HepG2 (cell line): ENCODE data around the gene CUL7. TPM values are rescaled to one million over a fixed set of nuclear protein-coding genes. Genes with fewer than 3 reads are reported as not detected.

ENCODE experiments used
- HES4 ChIP-seq: sonication (generic); formaldehyde crosslinking; IDR thresholded peaks from 2 replicates; pipeline ENCODE4 v1.9.0; 2021; ENCODE audit warnings: mild to moderate bottlenecking, missing genetic modification reagents, borderline replicate concordance
- HNRNPL ChIP-seq: fragments of 200-400 bp; formaldehyde crosslinking; IDR thresholded peaks from 2 replicates; pipeline ENCODE4 v1.6.1; 2017; ENCODE audit warnings: mild to moderate bottlenecking, low read depth, low read length
- KDM6A ChIP-seq: IDR thresholded peaks from 2 replicates; pipeline ENCODE4 v1.6.1; 2016; ENCODE audit warnings: low read depth
- LCORL ChIP-seq, 2 experiments: fragments of 450-650 bp in 1 of 2; sonication (generic) in 1 of 2; formaldehyde crosslinking in 1 of 2; IDR thresholded peaks; 2 replicates each; pipeline versions ENCODE4 v1.5.0 to v1.6.1; 2017 to 2020; ENCODE audit warnings: antibody characterized with exemption in 1 of 2, missing genetic modification reagents in 1 of 2
- ONECUT2 ChIP-seq: sonication (generic); formaldehyde crosslinking; IDR thresholded peaks from 2 replicates; pipeline ENCODE4 v1.4.0; 2020; ENCODE audit warnings: missing genetic modification reagents
- RNF219 ChIP-seq: sonication (generic); formaldehyde crosslinking; IDR thresholded peaks from 2 replicates; pipeline ENCODE4 v1.5.0; 2020; ENCODE audit warnings: mild to moderate bottlenecking, missing genetic modification reagents
- TARDBP ChIP-seq: sonication (generic); formaldehyde crosslinking; IDR thresholded peaks from 2 replicates; pipeline ENCODE4 v1.8.0; 2022; ENCODE audit warnings: mild to moderate bottlenecking, missing genetic modification reagents
- ZBTB3 ChIP-seq: sonication (generic); formaldehyde crosslinking; IDR thresholded peaks from 2 replicates; pipeline ENCODE4 v1.4.0; 2020; ENCODE audit warnings: low read depth, mild to moderate bottlenecking, moderate library complexity, missing genetic modification reagents, borderline replicate concordance
- ZNF224 ChIP-seq: sonication (generic); formaldehyde crosslinking; IDR thresholded peaks from 2 replicates; pipeline ENCODE4 v1.5.0; 2020; ENCODE audit warnings: mild to moderate bottlenecking, missing genetic modification reagents
- ZNF24 ChIP-seq: fragments of 450-650 bp; IDR thresholded peaks from 2 replicates; pipeline ENCODE4 v1.6.1; 2017; ENCODE audit warnings: antibody characterized with exemption, mild to moderate bottlenecking
- ZNF343 ChIP-seq: sonication (generic); formaldehyde crosslinking; IDR thresholded peaks from 2 replicates; pipeline ENCODE4 v1.4.0; 2020; ENCODE audit warnings: mild to moderate bottlenecking, missing genetic modification reagents
- ZNF614 ChIP-seq: IDR thresholded peaks from 2 replicates; pipeline ENCODE4 v1.6.1; 2018; ENCODE audit warnings: missing biosample characterization, missing genetic modification reagents, inconsistent platforms, borderline replicate concordance
- ZNF674 ChIP-seq: sonication (generic); formaldehyde crosslinking; IDR thresholded peaks from 2 replicates; pipeline ENCODE4 v1.5.0; 2020; ENCODE audit warnings: low read depth, mild to moderate bottlenecking, missing genetic modification reagents
- ZNF780A ChIP-seq: sonication (generic); formaldehyde crosslinking; IDR thresholded peaks from 2 replicates; pipeline ENCODE4 v1.8.0; 2022; ENCODE audit warnings: mild to moderate bottlenecking, missing genetic modification reagents, moderate library complexity
- polyA plus RNA-seq, 8 experiments: library from polyadenylated mRNA; depleted of rRNA in 3 of 8; stranded (reverse) in 7 of 8; unstranded in 1 of 8; fragments of >200 nt; fragmentation: Illumina TruSeq in 4 of 8; extraction: Trizol in 4 of 8; gene quantifications; 2 replicates each; pipeline versions ENCODE4 v1.2.1 to v1.2.3, GENCODE V29; 2011 to 2016; ENCODE audit warnings: low read depth in 4 of 8, missing spikeins in 1 of 8, mixed read lengths in 1 of 8; ENCODE audit not compliant: insufficient read depth in 1 of 8
- total RNA-seq, 5 experiments: library from RNA; depleted of rRNA; stranded (reverse); fragments of >200 nt; fragmentation: Illumina TruSeq; extraction: Trizol; gene quantifications; 2 replicates each; pipeline ENCODE4 v1.2.3, GENCODE V29; 2016; ENCODE audit warnings: low read depth in 1 of 5
- TF ChIP-seq, protein P1 (sequence below): sonication (generic); formaldehyde crosslinking; IDR thresholded peaks from 2 replicates; pipeline ENCODE4 v1.4.0; 2020; ENCODE audit warnings: missing genetic modification reagents, borderline replicate concordance
- TF ChIP-seq, protein P2 (sequence below), 2 experiments: IDR thresholded peaks; 2 replicates each; pipeline ENCODE4 v1.6.1; 2011 to 2012; ENCODE audit warnings: low read length in 2 of 2, borderline replicate concordance in 1 of 2, low read depth in 1 of 2, mild to moderate bottlenecking in 1 of 2, moderate library complexity in 1 of 2
- TF ChIP-seq, protein P3 (sequence below): sonication (generic); formaldehyde crosslinking; IDR thresholded peaks from 2 replicates; pipeline ENCODE4 v1.4.0; 2020; ENCODE audit warnings: missing genetic modification reagents, borderline replicate concordance

The CUL7 gene
- total and polyA plus RNA-seq, 2 of the 13 experiments (the other 11 are each of a cell fraction or from before 2014, with no cell fraction given): 32.0 to 60.7 TPM

GRCh38 chr6:43013843-43014433 lies 39.7 kb downstream of the CUL7 start, which contains the start of the genes KLHDC3 and MEA1 (continued):
- TF ChIP-seq, protein P1, sequence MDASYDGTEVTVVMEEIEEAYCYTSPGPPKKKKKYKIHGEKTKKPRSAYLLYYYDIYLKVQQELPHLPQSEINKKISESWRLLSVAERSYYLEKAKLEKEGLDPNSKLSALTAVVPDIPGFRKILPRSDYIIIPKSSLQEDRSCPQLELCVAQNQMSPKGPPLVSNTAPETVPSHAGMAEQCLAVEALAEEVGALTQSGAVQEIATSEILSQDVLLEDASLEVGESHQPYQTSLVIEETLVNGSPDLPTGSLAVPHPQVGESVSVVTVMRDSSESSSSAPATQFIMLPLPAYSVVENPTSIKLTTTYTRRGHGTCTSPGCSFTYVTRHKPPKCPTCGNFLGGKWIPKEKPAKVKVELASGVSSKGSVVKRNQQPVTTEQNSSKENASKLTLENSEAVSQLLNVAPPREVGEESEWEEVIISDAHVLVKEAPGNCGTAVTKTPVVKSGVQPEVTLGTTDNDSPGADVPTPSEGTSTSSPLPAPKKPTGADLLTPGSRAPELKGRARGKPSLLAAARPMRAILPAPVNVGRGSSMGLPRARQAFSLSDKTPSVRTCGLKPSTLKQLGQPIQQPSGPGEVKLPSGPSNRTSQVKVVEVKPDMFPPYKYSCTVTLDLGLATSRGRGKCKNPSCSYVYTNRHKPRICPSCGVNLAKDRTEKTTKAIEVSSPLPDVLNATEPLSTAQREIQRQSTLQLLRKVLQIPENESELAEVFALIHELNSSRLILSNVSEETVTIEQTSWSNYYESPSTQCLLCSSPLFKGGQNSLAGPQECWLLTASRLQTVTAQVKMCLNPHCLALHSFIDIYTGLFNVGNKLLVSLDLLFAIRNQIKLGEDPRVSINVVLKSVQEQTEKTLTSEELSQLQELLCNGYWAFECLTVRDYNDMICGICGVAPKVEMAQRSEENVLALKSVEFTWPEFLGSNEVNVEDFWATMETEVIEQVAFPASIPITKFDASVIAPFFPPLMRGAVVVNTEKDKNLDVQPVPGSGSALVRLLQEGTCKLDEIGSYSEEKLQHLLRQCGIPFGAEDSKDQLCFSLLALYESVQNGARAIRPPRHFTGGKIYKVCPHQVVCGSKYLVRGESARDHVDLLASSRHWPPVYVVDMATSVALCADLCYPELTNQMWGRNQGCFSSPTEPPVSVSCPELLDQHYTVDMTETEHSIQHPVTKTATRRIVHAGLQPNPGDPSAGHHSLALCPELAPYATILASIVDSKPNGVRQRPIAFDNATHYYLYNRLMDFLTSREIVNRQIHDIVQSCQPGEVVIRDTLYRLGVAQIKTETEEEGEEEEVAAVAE: no peak; the same call in 1 of the 2 replicates
- 0 out of 2 replicates have a peak, but pooled peaks have one; percentile 53 for TF ChIP-seq ZBTB3 (CRISPR knock-in tag)
- peak; percentile 68; the same call in 1 of the 2 replicates for TF ChIP-seq LCORL (IDR thresholded peaks at IDR 0.05)
- peak; percentile 73; the same call in 1 of the 2 replicates for TF ChIP-seq LCORL (CRISPR knock-in tag; IDR thresholded peaks at IDR 0.05)
- TF ChIP-seq HES4: peak; percentile 87; the same call in 1 of the 2 replicates
- TF ChIP-seq HNRNPL: 0 out of 2 replicates have a peak, but pooled peaks have one; percentile 73
- TF ChIP-seq, protein P2, sequence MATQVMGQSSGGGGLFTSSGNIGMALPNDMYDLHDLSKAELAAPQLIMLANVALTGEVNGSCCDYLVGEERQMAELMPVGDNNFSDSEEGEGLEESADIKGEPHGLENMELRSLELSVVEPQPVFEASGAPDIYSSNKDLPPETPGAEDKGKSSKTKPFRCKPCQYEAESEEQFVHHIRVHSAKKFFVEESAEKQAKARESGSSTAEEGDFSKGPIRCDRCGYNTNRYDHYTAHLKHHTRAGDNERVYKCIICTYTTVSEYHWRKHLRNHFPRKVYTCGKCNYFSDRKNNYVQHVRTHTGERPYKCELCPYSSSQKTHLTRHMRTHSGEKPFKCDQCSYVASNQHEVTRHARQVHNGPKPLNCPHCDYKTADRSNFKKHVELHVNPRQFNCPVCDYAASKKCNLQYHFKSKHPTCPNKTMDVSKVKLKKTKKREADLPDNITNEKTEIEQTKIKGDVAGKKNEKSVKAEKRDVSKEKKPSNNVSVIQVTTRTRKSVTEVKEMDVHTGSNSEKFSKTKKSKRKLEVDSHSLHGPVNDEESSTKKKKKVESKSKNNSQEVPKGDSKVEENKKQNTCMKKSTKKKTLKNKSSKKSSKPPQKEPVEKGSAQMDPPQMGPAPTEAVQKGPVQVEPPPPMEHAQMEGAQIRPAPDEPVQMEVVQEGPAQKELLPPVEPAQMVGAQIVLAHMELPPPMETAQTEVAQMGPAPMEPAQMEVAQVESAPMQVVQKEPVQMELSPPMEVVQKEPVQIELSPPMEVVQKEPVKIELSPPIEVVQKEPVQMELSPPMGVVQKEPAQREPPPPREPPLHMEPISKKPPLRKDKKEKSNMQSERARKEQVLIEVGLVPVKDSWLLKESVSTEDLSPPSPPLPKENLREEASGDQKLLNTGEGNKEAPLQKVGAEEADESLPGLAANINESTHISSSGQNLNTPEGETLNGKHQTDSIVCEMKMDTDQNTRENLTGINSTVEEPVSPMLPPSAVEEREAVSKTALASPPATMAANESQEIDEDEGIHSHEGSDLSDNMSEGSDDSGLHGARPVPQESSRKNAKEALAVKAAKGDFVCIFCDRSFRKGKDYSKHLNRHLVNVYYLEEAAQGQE (IDR thresholded peaks at IDR 0.05; ENCODE audit: borderline replicate concordance in 1 of 2, low read depth in 1 of 2, low read length in 2 of 2): no peak
- TF ChIP-seq ZNF24: no peak
- peak; percentile 72 for TF ChIP-seq ZNF614 (CRISPR knock-in tag)
- TF ChIP-seq TARDBP (CRISPR knock-in tag): peak; percentile 88; the same call in 1 of the 2 replicates
- no peak for TF ChIP-seq ZNF343
- no peak for TF ChIP-seq KDM6A (CRISPR knock-in tag)
- TF ChIP-seq, protein P3, sequence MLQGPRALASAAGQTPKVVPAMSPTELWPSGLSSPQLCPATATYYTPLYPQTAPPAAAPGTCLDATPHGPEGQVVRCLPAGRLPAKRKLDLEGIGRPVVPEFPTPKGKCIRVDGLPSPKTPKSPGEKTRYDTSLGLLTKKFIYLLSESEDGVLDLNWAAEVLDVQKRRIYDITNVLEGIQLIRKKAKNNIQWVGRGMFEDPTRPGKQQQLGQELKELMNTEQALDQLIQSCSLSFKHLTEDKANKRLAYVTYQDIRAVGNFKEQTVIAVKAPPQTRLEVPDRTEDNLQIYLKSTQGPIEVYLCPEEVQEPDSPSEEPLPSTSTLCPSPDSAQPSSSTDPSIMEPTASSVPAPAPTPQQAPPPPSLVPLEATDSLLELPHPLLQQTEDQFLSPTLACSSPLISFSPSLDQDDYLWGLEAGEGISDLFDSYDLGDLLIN (CRISPR knock-in tag): no peak
- no peak for TF ChIP-seq ZNF780A (CRISPR knock-in tag)
- no peak for TF ChIP-seq ZNF224 (CRISPR knock-in tag)
- TF ChIP-seq ZNF674 (CRISPR knock-in tag): no peak
- TF ChIP-seq ONECUT2: no peak
- TF ChIP-seq RNF219 (CRISPR knock-in tag): no peak
